GM19467 (cell line): ENCODE measurements around the gene C9orf153.
"Not testable (repeated sequence)": the region's sequence is repeated elsewhere in the genome, so short reads cannot be mapped to it uniquely, and the experiment has no call there.

Source experiments
- ATAC-seq: cut with Tn5 transposase; IDR thresholded peaks from one replicate; pipeline ENCODE4 v1.9.1; 2021; ENCODE audit warnings: mild to moderate bottlenecking, moderate library complexity; ENCODE audit not compliant: unreplicated experiment

The C9orf153 gene

DNA sequence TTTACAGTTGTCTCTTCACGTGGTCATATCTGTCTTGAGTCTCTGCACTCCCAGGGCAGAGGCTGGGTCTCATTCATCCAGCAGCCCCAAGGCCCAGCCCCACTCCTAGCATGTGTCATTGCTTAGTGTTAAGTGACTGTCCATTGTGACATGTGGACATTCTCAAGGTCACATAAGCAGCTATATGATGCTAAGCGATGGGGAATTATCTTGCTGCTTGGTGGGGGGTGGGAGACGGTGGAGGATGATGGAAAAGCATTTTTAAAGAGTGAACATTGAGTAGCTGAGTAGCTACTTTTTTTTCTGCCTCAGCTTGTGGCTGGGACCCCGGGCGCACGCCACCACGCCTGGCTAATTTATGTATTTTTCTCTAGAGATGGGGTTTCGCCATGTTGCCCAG lies at the start of gene C9orf153:
Gene C9orf153, minus strand, starts transcription at position 101 of the 400 bp plus-strand sequence. CDS start 30,054 bp downstream, outside the sequence.
- ATAC-seq: no peak

DNA sequence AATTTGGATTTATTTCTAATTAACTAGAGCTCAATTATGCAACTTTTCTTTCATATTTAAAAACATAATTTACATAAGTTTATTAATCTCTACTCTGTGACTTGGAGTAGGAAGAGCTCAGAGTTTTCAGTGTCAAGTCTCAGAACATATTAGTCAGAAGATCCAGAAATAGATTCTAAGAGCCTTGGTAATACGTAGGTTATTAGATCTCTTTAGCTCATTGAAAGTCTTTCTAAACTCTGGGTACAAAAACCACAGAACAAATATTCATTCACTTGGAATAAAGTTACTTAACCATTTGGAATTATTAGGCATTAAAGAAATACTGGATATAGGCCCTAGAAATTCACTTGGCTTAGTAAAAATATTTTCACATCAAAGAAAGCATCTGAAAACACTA lies 49.2 kb upstream of the C9orf153 start:
- no peak for ATAC-seq

DNA sequence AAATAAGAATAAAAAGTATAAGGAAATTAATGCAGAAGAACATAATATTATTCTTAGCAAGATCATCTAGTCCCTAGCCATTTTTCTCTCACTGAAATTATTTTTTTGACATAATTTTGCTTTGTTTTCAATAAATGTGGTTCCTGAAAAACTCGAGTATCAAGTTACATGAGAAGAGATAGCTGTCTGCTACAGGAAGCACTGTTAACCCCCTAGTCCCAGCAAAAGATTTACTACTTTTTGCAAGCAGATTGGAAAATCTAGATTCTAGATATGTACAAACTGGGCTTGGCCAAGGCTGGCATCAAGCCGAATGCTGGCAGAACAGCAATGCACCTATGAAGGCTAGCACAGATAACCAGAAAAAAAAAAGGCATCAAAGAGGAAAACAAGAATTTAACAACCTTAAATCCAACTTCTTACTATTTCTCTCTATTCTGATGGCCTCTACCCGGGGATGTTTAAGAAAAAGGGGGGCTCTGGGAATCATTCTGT lies 44.8 kb upstream of the C9orf153 start:
- ATAC-seq: no peak

DNA sequence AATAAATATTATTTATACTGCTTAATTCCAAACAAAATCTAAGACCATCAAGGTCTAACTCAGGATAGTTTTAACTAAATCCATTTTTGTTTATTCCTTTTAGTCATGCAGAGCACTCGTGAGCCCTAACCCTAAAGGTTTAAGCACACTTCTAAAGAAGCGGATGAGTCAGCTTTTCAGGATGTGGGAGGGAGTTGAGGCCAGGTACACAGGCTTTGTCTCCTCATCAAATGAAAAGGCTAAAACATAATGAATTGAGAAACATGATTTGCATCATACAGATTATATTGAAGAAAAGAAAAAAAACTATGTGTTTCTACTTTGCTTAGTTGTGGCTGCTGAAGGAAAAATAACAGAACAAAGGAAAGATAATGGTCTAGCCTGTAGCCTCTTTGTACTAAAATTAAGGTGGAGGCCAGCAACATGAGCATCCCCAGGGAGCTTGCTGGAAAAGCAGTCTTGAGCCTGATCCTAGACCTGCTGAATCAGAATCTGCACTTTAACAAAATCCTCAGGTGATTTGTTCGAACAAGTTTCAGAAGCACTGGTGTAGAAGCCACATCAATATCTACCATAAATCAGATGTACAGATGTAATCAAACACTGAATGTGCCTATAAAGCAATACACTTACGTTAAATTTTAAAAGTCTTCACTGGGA lies 44.0 kb upstream of the C9orf153 start:
- ATAC-seq: no peak

DNA sequence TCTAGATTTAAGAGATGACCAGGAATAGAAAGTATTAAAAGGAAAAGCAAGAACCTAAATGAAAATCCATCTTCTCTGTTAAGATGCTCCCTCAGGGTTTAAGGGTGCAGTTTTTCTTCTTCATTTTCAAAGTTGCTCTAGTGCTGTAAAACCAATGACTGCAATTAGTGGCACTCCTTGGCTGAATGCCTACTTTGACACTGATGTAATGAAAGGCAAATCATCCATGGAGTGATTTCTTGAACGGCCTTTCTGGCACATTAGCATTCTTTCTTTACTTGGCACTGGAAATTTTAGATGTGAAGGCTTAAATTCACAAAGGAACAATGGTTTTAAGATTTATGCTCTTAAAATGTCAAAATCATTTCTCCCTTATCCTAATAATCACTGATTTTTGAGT lies 42.2 kb upstream of the C9orf153 start:
- ATAC-seq: no peak

DNA sequence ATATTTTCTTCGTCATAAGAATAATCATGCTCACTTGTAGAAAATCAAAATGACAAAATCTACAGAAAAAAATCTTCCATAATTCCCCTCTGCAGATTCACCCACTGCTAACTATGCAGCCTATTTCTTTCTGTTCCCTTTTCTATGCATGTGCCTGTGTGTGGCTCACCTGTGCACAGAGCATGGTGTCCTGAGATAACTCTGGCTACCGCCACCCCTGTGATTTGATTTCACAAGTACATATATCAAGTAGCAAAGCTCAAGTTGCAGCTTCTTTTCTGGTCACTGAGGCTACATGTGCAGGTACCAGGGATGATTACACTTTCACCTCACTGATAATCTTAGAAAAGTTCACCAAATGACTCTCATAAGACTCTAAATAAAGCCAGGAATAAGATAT lies 41.2 kb upstream of the C9orf153 start:
- ATAC-seq: no peak

DNA sequence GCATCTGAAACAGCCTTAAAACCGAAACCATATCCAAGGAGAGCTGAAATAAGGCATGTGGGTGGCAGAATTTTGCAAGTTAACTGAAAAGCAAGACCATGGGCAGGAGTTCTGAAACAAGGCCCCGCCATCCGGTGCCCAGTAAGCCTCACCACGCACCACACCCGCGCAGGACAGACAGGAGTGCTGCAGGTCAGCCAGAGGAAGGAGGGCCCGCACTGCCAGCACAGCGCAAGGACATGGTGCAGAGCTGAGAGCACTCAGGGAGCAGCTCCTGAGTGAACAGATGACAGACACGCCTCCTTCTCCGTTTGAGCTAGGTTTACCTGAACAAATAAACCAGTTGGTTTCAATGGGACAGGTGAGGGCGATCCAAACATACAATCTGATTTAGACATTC lies 39.4 kb upstream of the C9orf153 start:
- ATAC-seq: no peak

DNA sequence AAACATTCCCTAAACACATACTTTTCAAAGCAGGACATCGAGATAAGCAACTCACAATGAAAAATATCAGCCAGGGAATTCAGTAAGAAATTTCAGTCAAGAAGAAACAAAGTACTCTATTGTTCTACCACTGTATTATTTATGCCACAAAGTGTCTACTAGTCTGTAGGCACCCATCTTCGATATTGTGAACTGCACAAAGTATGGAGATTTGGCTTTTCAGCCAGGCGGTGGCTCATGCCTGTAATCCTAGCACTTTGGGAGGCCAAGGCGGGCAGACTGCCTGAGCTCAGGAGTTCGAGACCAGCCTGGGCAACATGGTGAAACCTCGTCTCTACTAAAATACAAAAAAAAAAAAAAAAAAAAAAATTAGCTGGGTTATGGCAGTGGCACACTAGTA lies 30.9 kb upstream of the C9orf153 start:
- not testable (repeated sequence) for ATAC-seq

DNA sequence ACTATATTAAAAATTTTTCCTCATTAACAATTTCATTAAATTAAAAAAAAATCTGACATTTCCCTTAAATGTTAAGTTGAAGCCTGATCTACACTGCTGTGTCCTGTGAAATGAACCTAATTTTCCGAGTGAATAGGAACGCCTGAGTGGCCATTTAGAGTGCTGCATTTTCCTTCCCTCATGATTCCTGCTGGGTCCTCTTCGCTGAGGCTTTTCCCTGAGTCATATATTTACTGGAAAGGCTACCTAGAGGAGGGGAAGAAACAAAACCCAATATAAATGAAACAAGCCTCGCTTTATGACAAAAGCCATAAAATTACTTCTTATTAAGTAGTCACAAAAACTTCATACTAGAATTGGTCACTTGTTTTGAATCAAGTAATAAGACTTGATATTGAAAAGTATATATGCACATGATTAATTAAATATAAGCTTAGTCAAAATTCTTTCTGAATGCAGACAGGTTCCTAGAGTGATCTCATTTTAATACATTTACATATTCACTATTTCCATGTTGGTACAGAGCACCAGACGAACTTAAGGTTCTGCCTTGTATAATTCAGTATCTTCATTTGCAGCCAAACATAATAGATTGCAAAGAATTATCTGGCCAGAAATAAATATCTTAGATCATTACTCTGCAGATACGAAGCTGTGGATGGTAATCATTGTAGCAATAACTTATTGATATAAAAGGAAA lies 29.2 kb upstream of the C9orf153 start:
- ATAC-seq: no peak

DNA sequence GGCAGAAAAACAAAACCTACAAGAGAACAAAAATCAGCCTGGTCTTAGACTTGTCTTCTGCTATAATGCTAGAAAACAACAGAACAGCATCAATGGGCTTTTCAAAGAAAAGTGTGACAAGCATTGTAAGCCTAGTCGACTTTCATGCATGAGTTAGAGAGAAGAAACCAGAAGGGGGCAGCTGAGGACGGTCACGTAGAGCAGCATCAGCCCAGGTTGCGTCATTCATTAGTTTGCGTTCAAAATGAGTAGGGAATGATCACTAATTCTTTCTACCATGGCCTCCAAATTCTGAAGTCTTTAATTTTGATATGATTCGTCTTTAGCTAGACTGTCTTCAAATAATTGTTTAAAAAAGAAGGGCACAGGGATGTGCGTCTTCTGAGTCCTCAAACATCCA lies 27.6 kb upstream of the C9orf153 start:
- ATAC-seq: no peak

DNA sequence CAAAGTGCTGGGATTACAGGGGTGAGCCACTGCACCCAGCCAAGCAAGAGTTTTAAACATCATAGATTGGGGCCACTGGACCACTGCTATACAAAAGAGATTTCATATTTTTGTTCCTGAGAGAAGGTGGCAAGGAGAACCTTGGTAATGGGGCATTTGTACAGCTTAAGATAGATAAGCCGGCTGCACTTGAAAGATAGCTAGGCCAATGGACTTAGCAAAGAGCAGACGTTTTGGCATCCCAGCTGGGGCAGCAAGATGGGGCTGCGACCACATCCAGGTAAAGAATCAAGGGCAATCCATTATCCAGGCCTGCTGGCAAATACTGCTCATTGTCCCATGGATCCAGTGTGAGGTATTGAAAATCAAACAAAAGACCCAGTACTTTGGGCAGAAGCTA lies 26.8 kb upstream of the C9orf153 start:
- no peak for ATAC-seq

DNA sequence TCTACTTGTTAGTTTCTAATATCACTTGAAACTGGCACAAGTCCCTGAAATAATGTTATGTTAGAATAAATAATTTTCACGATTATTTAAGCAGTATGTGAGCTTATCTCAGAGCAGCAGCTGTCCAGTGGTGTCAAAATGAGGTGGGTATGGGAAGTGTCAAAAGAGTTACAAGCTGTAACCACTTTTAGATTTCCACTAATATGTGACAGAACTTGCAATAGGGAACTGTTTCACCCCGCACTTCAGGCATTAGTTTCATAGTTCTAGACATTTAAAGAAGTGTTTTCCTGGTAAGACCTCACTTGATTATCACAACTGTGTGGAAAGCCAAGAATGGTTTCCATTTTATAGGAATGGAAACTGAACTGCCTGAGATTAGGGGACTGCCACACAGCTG lies 25.8 kb upstream of the C9orf153 start:
- no peak for ATAC-seq

DNA sequence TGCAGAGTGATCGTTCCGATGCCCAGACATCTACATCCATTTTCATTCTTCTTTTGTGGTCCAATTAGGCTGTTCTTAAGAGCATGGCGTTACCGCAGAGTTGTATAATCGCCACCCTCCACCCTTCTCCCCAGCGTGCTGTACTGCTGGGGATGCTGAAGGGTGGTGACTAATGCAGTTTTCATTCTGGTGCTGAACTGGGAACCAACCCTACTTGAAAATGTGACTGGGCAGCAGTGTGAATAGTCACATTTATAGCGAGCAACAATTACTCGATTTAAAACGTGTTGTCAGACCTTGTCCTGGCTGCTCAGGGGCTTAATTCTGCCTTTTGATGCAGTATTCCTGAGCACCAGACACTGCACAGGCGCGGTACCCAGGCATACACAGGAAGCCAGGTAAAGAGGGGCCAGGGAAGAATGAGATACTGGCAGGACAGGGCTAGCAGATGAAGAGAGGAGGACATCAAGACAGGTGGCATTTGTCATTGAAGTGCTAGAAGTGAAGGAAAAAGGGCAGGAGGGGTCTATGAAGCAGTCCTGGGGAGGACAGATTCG lies 23.6 kb upstream of the C9orf153 start:
- no peak for ATAC-seq

DNA sequence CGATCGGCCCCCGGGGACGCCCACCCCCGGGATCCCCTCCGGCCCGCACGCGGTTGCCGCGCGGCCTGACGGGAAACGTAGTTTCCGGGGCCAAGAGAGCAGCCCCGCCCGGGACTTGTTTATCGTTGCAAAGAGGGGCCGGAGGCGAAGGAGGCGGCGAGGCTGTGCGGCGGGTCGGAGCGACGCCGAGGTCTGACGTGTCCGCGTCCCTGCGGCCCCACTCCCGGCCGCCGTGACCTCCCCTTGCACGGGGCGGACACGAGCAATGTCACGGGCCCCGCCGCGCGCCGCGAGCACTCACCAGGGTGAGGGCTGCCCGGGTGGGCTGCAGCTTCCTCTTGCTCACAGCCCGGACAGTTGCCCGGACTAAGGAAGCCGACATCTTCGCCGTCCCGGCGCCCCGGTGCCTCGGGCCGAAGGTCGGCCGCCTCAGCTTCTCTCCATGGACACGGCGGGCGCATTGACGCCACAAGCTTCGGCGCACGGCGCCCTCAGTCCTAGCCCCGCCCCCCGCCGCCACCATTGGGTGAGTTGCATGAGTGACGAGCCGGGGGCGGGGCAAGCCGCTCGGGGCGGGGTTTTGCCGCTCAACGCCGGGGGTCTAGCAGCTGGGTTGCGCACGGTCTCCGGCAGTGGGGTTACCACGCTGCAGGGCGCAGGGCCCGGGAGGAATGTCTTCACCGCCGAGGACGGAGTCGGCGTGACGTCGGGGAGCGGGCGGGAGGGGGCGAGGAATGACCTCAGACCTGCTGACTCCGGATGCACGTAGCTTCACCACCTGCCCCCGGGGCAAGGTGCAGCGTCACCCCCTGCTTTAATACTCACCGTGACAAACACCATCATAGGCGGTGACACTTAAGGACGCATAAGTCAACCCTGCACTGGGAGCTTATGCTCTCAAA lies 22.9 kb upstream of the C9orf153 start, which contains the start of gene ISCA1:
Gene ISCA1, minus strand, starts transcription at position 462 of the 902 bp plus-strand sequence. Its CDS starts 80 bp downstream, at position 382.
- ATAC-seq: peak; percentile 81

DNA sequence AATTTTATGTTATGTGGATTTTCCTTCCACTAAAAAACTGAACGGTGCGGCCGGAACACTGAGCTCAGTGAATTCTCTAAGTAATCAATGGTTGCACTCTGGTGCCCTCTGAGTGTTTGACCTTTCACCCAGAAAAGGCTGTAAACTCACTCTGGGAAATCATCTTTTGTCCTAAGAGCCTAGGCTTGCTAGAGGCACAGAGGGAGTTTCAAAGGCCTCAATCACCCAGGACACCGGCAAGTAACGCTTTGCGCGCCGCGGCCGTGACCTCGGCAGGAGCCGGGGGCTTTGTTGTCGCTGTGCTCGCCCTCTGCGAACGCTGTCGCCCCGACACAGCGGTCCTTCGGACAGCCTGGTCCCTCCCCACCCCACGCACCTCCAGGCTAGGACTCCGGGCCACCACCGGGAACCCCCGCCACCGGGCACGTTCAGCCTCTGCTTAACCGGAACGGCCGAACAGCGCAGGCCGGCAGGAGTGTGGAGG lies 22.2 kb upstream of the C9orf153 start:
- ATAC-seq: peak; percentile 31

DNA sequence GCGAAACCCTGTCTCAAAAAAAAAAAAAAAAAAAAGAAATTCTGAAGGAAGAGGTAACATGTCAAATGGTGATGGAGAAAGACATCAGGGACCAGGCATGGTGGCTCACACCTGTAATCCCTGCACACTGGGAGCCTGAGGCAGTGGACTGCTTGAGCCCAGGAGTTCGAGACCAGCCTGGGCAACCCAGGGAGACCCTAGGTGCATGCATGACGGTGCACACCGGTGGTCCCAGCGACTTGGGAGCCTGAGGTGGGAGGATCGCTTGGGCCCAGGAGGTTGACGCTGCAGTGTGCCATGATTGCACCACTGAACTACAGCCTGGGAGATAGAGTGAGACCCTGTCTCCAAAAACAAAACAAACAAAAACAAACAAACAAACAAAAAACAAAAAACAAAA lies 21.1 kb upstream of the C9orf153 start:
- no peak for ATAC-seq

DNA sequence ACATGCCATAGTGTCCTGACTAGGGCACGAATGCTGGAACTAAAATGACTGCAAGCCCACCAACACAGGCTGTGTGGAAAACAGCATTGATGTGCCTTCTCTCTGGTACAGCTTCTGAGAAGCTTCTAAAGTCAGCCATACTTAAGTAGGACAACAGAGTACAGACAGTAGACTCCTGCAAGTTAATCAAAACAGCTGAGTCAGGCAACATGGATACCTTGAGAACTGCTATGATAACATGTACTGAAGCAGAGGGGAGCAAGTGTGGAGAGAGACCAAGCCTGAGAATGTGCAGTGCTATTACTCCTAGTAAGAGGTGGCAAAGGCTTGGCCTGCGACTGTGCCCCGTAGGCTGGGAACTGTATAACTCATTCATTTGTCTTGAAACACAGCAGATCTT lies 20.4 kb upstream of the C9orf153 start:
- ATAC-seq: no peak

DNA sequence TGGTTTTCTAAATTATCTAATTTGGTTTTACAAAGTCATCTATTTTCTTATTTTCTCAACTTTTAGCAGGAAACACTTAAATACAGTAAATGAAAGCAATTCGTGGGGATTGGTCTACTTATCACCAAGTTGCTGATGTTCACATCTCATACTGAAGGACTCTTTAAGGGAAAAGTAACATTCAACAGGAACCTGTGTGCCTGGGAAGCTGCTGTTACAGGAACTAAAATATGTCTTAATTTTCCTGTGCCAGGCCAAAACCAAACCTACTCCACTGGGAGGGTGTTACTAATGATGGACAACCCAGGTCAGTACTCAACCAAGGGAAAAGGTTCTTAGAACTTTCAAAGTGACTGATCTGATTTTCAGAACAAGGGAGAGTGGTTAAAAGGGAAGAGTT lies 17.6 kb upstream of the C9orf153 start:
- ATAC-seq: no peak

DNA sequence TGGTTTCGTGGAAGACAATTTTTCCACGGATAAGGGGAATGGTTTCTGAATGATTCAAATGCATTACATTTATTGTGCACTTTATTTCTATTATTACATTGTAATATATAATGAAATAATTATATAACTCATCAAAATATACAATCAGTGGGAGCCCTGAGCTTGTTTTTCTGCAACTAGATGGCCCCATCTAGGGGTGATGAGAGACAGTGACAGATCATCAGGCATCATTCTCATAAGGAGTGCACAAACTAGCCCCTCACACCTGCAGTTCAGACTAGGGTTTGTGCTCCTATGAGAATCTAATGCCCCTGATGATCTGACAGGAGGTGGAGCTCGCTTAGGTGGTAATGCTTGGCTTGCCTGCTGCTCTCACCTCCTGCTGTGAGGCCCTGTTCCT lies 16.5 kb upstream of the C9orf153 start:
- ATAC-seq: no peak

DNA sequence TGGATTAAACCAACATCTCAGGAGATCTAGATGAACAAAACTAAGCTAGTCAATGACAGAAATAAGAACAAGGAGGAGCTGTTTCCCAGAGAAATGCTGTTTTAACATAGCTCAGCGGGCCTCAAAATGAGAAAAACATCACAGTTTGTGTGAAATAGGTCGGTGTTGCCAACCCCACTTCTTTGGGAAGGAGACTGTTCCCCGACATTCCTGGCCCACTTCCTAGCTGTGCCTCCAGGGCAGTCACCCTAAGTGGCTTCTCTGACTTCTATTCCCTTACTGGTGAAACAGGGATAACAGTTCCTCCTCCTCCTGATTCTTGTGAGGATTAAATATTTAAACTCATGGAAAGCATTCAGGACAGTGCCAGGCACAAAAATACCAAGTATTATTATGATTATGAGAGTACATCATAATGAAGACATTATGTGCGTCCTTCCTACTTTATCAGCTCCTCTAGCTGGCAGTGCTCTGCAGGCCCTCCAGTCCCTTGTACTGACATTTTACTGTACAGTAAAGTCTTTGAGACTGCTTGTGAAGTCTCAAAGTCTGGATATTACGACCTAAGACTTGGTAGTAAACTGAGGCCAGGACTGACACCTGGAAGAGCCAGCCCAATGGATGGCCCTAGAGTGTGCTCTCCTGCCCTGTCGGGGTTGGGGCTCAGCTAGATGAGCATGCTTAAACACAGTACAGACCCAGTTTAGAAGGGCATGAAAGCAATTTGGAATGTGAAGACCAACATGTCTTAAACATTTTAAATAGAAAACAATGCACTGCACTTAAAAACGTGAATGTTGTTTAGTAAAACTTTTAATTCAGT lies 15.6 kb upstream of the C9orf153 start:
- ATAC-seq: no peak
